ENCODE results near the gene CZIB. TPM values are rescaled to one million over a fixed set of nuclear protein-coding genes. Genes with fewer than 3 reads are reported as not detected.

The CZIB gene
- total RNA-seq (2021; fragmentation: NEBNext Ultra II Directional; extraction: Animal tissue kit (Norgen Biotek cat#: 25700)): 46.5 and 46.8 TPM in 2 replicates
- 36.1 and 48.0 TPM in 2 replicates for polyA plus RNA-seq (2011; rRNA removed)
- polyA plus RNA-seq (2011; cell fraction: cytosol; rRNA removed): 60.0 TPM
- polyA plus RNA-seq (2011; cell fraction: nucleus; rRNA removed): 39.5 TPM
- 50.0 to 63.5 TPM (median 59.6 TPM) in 4 replicates for polyA plus RNA-seq (2012, experiment 1 of 2)
- polyA plus RNA-seq (2012, experiment 2 of 2): 25.2 TPM
- polyA plus RNA-seq (2013, experiment 1 of 2): 43.0 TPM
- polyA plus RNA-seq (2013, experiment 2 of 2): 44.6 TPM
- polyA minus RNA-seq (2011; rRNA and poly(A)+ RNA removed): 28.3 and 29.4 TPM in 2 replicates
- 13.9 TPM for polyA minus RNA-seq (2011; cell fraction: cytosol; rRNA and poly(A)+ RNA removed)
- polyA minus RNA-seq (2011; cell fraction: nucleus; rRNA and poly(A)+ RNA removed): 47.7 TPM
- long read RNA-seq, experiment 1, transcript C1orf123-201 (8 exons, 1,085 nt): major isoform, 14 of 43 reads
- long read RNA-seq, experiment 1, transcript C1orf123-202 (7 exons, 1,009 nt): minor isoform, 13 of 43 reads
- long read RNA-seq, experiment 1, partial matches to known transcripts: 1 of 43 reads
- long read RNA-seq, experiment 1, other reads (novel, unspliced or antisense): 12 of 43 reads
- long read RNA-seq, experiment 2, transcript C1orf123-201 (8 exons, 1,085 nt): major isoform, 49 of 69 reads
- long read RNA-seq, experiment 2, partial matches to known transcripts: 8 of 69 reads
- long read RNA-seq, experiment 2, other reads (novel, unspliced or antisense): 8 of 69 reads

- Histone ChIP-seq H3K36me3 (ENCODE audit: control insufficient read depth in 2 of 4, insufficient read depth in 4 of 4, low read length in 3 of 4) (peaks cover 0 to 27% (median 4%) of the 10 kb centered on the region in 4 experiments; a peak in 4 of 8 replicates), H4K20me1 (replicated peaks in 1 of 2; ENCODE audit: control insufficient read depth in 1 of 2, insufficient read depth in 2 of 2, low read length in 2 of 2) (no peaks in the 10 kb centered on the region), H3K14ac (ENCODE audit: insufficient read length) (peak within 1 kb of the TSS; percentile 33), H3K9ac (replicated peaks in 1 of 4; ENCODE audit: extremely low read depth in 1 of 4, low read depth in 3 of 4, low read length in 3 of 4) (peak within 1 kb of the TSS; percentile 51 to 81 (median 74)), H4K5ac (ENCODE audit: insufficient read length, low read depth, low read length) (peak within 1 kb of the TSS; percentile 100), H2BK20ac (ENCODE audit: low read length) (no peak within 1 kb of the TSS), H3K79me1 (ENCODE audit: low read depth, low read length) (peaks cover 2% of the 10 kb centered on the region; the same call in 1 of the 2 replicates), H3K23me2 (ENCODE audit: low read depth, low read length) (peaks cover 8% of the 10 kb centered on the region; the same call in 1 of the 2 replicates), H3K4ac (replicated peaks; ENCODE audit: insufficient read length, low read depth, low read length) (peak within 1 kb of the TSS; percentile 100), H3K4me2 (ENCODE audit: insufficient read depth in 1 of 2, low read depth in 2 of 2, low read length in 2 of 2) (peak within 1 kb of the TSS; percentile 76 to 78), H2BK15ac (ENCODE audit: low read length) (peak within 1 kb of the TSS; percentile 99), H3K27ac (ENCODE audit: low read depth, low read length) (peak within 1 kb of the TSS; percentile 84), H3K79me2 (ENCODE audit: control insufficient read depth in 1 of 2, insufficient read depth in 2 of 2, low read length in 2 of 2) (peaks cover 0 to 10% of the 10 kb centered on the region in 2 experiments; a peak in 1 of 4 replicates), H3K4me3 (ENCODE audit: extremely low read depth in 1 of 4, insufficient read depth in 2 of 4, low read depth in 3 of 4, low read length in 4 of 4) (peak within 1 kb of the TSS; percentile 76 to 90 (median 80)), H2BK120ac (replicated peaks; ENCODE audit: low read depth, low read length) (peak within 1 kb of the TSS; percentile 95), H3K4me1 (replicated peaks in 1 of 4; ENCODE audit: control insufficient read depth in 3 of 4, insufficient read depth in 4 of 4, low read length in 3 of 4) (peaks cover 0 to 5% (median 1%) of the 10 kb centered on the region in 4 experiments; a peak in 3 of 7 replicates), H3K23ac (ENCODE audit: insufficient read length) (no peak within 1 kb of the TSS), H2BK5ac (ENCODE audit: low read depth, low read length) (peak within 1 kb of the TSS; percentile 100), H2AK5ac (ENCODE audit: low read depth, low read length) (peak within 1 kb of the TSS; percentile 43; the same call in 1 of the 2 replicates), H2AFZ (ENCODE audit: low read length) (peak within 1 kb of the TSS; percentile 83), H3K18ac (ENCODE audit: extremely low read depth, low read length) (peak within 1 kb of the TSS; percentile 99), H3K56ac (replicated peaks; ENCODE audit: insufficient read length, low read depth, low read length) (peak within 1 kb of the TSS; percentile 99), H4K91ac (replicated peaks; ENCODE audit: insufficient read length, low read length) (peak within 1 kb of the TSS; percentile 100), H3K9me3 (ENCODE audit: insufficient read depth in 2 of 2, low read depth in 1 of 2, low read length in 1 of 2) (no peaks in the 10 kb centered on the region), H2BK12ac (ENCODE audit: low read depth, low read length) (no peak within 1 kb of the TSS; the same call in 1 of the 2 replicates), H3K27me3 (replicated peaks in 1 of 4; ENCODE audit: control insufficient read depth in 3 of 4, extremely low read depth in 1 of 4, insufficient read depth in 3 of 4, low read length in 3 of 4) (peaks cover 0 to 2% (median 0%) of the 10 kb centered on the region in 4 experiments; a peak in 1 of 7 replicates), H4K8ac (ENCODE audit: extremely low read depth, insufficient read depth, low read length) (peak within 1 kb of the TSS; percentile 93)
- ChIA-PET CTCF (ENCODE audit: partially characterized antibody) (interaction anchor here (0.6 to 1.5 kb wide), 2 partner anchors 224 to 251 kb away, joined by 3 read pairs; no protein-coding TSS in a partner anchor), POLR2A (ENCODE audit: partially characterized antibody) (interaction anchor here (0.9 to 7.2 kb wide), 5 partner anchors 8 to 24 kb away, joined by 3 to 62 read pairs (median 5); partner anchors contain the start of gene MAGOH)
- DNase-seq (ENCODE audit: low read depth in 1 of 2, low spot score in 2 of 2): peak; percentile 49 to 97
- FAIRE-seq: no peak
- WGBS, 2 experiments (ENCODE audit: extremely low coverage in 1 of 2, insufficient coverage in 1 of 2, insufficient read length in 1 of 2, insufficient replicate concordance in 2 of 2, low coverage in 1 of 2, low lambda C conversion rate in 2 of 2, missing lambda C conversion rate in 1 of 2): 2% methylated on average over 47 of the region's 61 CpGs; no CpG with 5 or more reads in 1 of the 2 experiments
These were observed at the start of gene CZIB for GRCh38 chr1:53220171-53220961. Gene CZIB (minus strand): TSS chr1:53220634. CDS start chr1:53220575, 59 bp downstream.
